ENCODE data around the gene GCDH. TPM values are rescaled to one million over a fixed set of nuclear protein-coding genes. Genes with fewer than 3 reads are reported as not detected.

Gene GCDH
- total and polyA plus RNA-seq, 9 donors: 11.9 to 36.3 (median 28.4) TPM

- WGBS, 3 donors: 94 to 95% (median 94%) methylated on average over 29 of the region's 29 CpGs
- Histone ChIP-seq H3K9me3 (no peaks in the 10 kb centered on the region), H3K4me3 (no peak overlapping the region), H3K27me3 (no peaks in the 10 kb centered on the region), H3K27ac (no peak overlapping the region), H3K36me3 (no peaks in the 10 kb centered on the region), H3K4me1 (ENCODE audit: insufficient read depth) (no peaks in the 10 kb centered on the region)
- intact Hi-C loops (cut with DNase I): no loop called here
- no peak for TF ChIP-seq POLR2A (IDR thresholded peaks at IDR 0.05)
- TF ChIP-seq EP300 (IDR thresholded peaks at IDR 0.05): no peak
- TF ChIP-seq CTCF (IDR thresholded peaks at IDR 0.05): no peak
- DNase-seq: no peak
Measured at GRCh38 chr19:12924621-12925310, 33.8 kb downstream of the GCDH start.

GRCh38 chr19:12930002-12930645 is 39.2 kb downstream of the GCDH start:
- peaks cover 5% of the 10 kb centered on the region for H3K4me1 ChIP-seq (ENCODE audit: insufficient read depth)
- no peak overlapping the region for H3K4me3 ChIP-seq
- H3K36me3 ChIP-seq: no peaks in the 10 kb centered on the region
- H3K27ac ChIP-seq: no peak overlapping the region
- H3K9me3 ChIP-seq: no peaks in the 10 kb centered on the region
- intact Hi-C loops (cut with DNase I): no loop called here
- 85 to 91% (median 90%) methylated on average over 19 of the region's 19 CpGs for WGBS, 3 donors
- TF ChIP-seq CTCF (IDR thresholded peaks at IDR 0.05) (no peak), POLR2A (IDR thresholded peaks at IDR 0.05) (no peak), EP300 (IDR thresholded peaks at IDR 0.05) (no peak)
- H3K27me3 ChIP-seq: no peaks in the 10 kb centered on the region
- no peak for DNase-seq

GRCh38 chr19:12932392-12933286 is 41.7 kb downstream of the GCDH start:
- 23 to 27% (median 27%) methylated on average over 16 of the region's 16 CpGs for WGBS, 3 donors
- Histone ChIP-seq H3K4me1 (ENCODE audit: insufficient read depth) (peaks cover 8% of the 10 kb centered on the region), H3K27ac (peak overlapping the region in 1 of 2 donors; percentile 52), H3K4me3 (peak overlapping the region; percentile 93), H3K9me3 (no peaks in the 10 kb centered on the region), H3K36me3 (no peaks in the 10 kb centered on the region), H3K27me3 (no peaks in the 10 kb centered on the region)
- TF ChIP-seq POLR2A (IDR thresholded peaks at IDR 0.05) (no peak), CTCF (IDR thresholded peaks at IDR 0.05) (no peak), EP300 (IDR thresholded peaks at IDR 0.05) (no peak)
- DNase-seq: peak in 1 of 5 donors; percentile 42
- intact Hi-C loops (cut with DNase I): no loop called here

- 0 to 2% (median 0%) methylated on average over 41 to 51 of the region's 51 CpGs for WGBS, 3 donors
- intact Hi-C loops (cut with DNase I): no loop called here
Measured at GRCh38 chr19:12933287-12934072, 42.5 kb downstream of the GCDH start, which contains the start of gene FARSA. Gene FARSA (minus strand): TSS chr19:12933711. CDS start chr19:12933696, 15 bp downstream.

More at GRCh38 chr19:12933287-12934072, 42.5 kb downstream of the GCDH start, which contains the start of gene FARSA:
- TF ChIP-seq POLR2A (IDR thresholded peaks at IDR 0.05): peak; percentile 43
- no peak for TF ChIP-seq CTCF (IDR thresholded peaks at IDR 0.05)
- Histone ChIP-seq H3K27ac (peak within 1 kb of the TSS; percentile 48 to 52), H3K4me3 (peak within 1 kb of the TSS; percentile 93), H3K36me3 (no peaks in the 10 kb centered on the region), H3K9me3 (no peaks in the 10 kb centered on the region), H3K27me3 (no peaks in the 10 kb centered on the region), H3K4me1 (ENCODE audit: insufficient read depth) (peaks cover 9% of the 10 kb centered on the region)
- DNase-seq: peak; percentile 88 to 92 (median 90)
